Measurements from ENCODE around the gene OSBPL6.

OSBPL6 gene

GRCh38 chr2:178200331-178200730 is 6.0 kb downstream of the OSBPL6 start:
- DNase-seq = no peak
- Histone ChIP-seq H3K27ac (no peak overlapping the region), H3K4me3 (ENCODE audit: low read depth, low read length) (no peak overlapping the region), H3K36me3 (replicated peaks) (no peaks in the 10 kb centered on the region), H3K27me3 (replicated peaks) (no peaks in the 10 kb centered on the region)
- in situ Hi-C loops (cut with HindIII; ENCODE audit: low pct_ligation_motif_present, low sequenced_read_pairs) = no loop called here
- no peak for TF ChIP-seq CTCF (IDR thresholded peaks at IDR 0.05; ENCODE audit: low read depth, low read length, missing control alignments)

- TF ChIP-seq CTCF (IDR thresholded peaks at IDR 0.05; ENCODE audit: low read depth, low read length, missing control alignments) = no peak
- Histone ChIP-seq H3K36me3 (replicated peaks) (no peaks in the 10 kb centered on the region), H3K27ac (no peak overlapping the region), H3K27me3 (replicated peaks) (no peaks in the 10 kb centered on the region), H3K4me3 (ENCODE audit: low read depth, low read length) (no peak overlapping the region)
- no peak for DNase-seq
- in situ Hi-C loops (cut with HindIII; ENCODE audit: low pct_ligation_motif_present, low sequenced_read_pairs) = no loop called here
Observed at GRCh38 chr2:178202927-178203326, 8.6 kb downstream of the OSBPL6 start.

GRCh38 chr2:178204977-178205376 is 10.7 kb downstream of the OSBPL6 start:
- no peak for DNase-seq
- H3K4me3 ChIP-seq (ENCODE audit: low read depth, low read length) = no peak overlapping the region
- no peak for TF ChIP-seq CTCF (IDR thresholded peaks at IDR 0.05; ENCODE audit: low read depth, low read length, missing control alignments)
- no peaks in the 10 kb centered on the region for H3K27me3 ChIP-seq (replicated peaks)
- H3K27ac ChIP-seq = no peak overlapping the region
- in situ Hi-C loops (cut with HindIII; ENCODE audit: low pct_ligation_motif_present, low sequenced_read_pairs) = no loop called here
- H3K36me3 ChIP-seq (replicated peaks) = no peaks in the 10 kb centered on the region

- TF ChIP-seq CTCF (IDR thresholded peaks at IDR 0.05; ENCODE audit: low read depth, low read length, missing control alignments) = no peak
- DNase-seq = peak; percentile 65
Observed at GRCh38 chr2:178205853-178206521, 11.7 kb downstream of the OSBPL6 start.

GRCh38 chr2:178208336-178208735 is 14.0 kb downstream of the OSBPL6 start:
- in situ Hi-C loops (cut with HindIII; ENCODE audit: low pct_ligation_motif_present, low sequenced_read_pairs) = no loop called here
- no peak overlapping the region for H3K27ac ChIP-seq
- no peak overlapping the region for H3K4me3 ChIP-seq (ENCODE audit: low read depth, low read length)
- DNase-seq = no peak
- no peak for TF ChIP-seq CTCF (IDR thresholded peaks at IDR 0.05; ENCODE audit: low read depth, low read length, missing control alignments)
- no peaks in the 10 kb centered on the region for H3K27me3 ChIP-seq (replicated peaks)
- H3K36me3 ChIP-seq (replicated peaks) = no peaks in the 10 kb centered on the region

More at GRCh38 chr2:178205853-178206521, 11.7 kb downstream of the OSBPL6 start:
- Histone ChIP-seq H3K4me3 (ENCODE audit: low read depth, low read length) (no peak overlapping the region), H3K27ac (peak overlapping the region; percentile 42), H3K27me3 (replicated peaks) (no peaks in the 10 kb centered on the region), H3K36me3 (replicated peaks) (no peaks in the 10 kb centered on the region)
- in situ Hi-C loops (cut with HindIII; ENCODE audit: low pct_ligation_motif_present, low sequenced_read_pairs) = no loop called here

GRCh38 chr2:178208817-178209216 is 14.5 kb downstream of the OSBPL6 start:
- peak; percentile 45 for TF ChIP-seq CTCF (IDR thresholded peaks at IDR 0.05; ENCODE audit: low read depth, low read length, missing control alignments)
- in situ Hi-C loops (cut with HindIII; ENCODE audit: low pct_ligation_motif_present, low sequenced_read_pairs) = no loop called here
- DNase-seq = no peak
- Histone ChIP-seq H3K27me3 (replicated peaks) (no peaks in the 10 kb centered on the region), H3K4me3 (ENCODE audit: low read depth, low read length) (no peak overlapping the region), H3K27ac (no peak overlapping the region), H3K36me3 (replicated peaks) (no peaks in the 10 kb centered on the region)

All from brain microvascular endothelial cell (primary cell).